DMS 273 treated with DMSO at 0.1 percent for 48 hours (cell line): ENCODE data around the gene TNFRSF1A.

Source experiments
- DNase-seq: peaks from one replicate; lab custom pipeline; 2025; lab: John Stamatoyannopoulos, UW

Gene TNFRSF1A

DNA sequence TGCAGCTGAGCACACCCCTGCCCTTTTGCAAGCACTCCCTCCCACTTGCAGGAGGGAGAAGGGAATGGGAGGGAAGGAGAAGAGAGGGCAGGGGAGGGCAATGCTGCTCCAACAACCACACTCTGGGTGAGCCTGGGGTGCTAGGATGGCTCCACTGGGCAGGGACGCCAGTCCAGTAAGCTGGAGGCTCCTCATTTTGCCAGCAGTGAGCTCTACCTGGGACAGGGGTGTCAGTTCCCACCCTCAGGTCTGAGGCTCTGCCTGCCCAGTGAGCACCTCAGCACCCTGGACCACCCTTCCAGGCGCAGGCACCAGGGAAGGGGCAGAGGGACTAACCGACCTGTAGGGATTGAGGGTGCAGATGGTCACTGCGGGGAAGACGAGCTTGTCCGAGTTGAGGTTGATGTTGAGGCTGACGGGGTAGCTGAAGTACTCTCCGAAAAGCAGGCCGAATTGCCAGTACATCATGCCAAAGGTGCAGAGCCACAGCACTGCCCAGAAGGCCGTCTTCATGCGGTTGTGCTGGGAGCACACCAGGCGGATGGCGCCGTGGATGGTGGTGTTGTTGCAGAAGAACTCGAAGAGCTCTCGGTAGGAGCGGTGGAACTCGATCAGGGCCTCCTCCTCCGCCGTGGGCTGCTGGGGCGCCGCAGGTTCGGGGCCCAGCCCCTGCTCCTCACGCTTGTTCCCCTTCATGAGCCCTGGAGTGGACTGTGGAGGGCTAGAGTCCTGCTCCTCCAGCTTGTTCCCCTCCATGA, 32.3 kb upstream of the TNFRSF1A start:
- DNase-seq: no peak

DNA sequence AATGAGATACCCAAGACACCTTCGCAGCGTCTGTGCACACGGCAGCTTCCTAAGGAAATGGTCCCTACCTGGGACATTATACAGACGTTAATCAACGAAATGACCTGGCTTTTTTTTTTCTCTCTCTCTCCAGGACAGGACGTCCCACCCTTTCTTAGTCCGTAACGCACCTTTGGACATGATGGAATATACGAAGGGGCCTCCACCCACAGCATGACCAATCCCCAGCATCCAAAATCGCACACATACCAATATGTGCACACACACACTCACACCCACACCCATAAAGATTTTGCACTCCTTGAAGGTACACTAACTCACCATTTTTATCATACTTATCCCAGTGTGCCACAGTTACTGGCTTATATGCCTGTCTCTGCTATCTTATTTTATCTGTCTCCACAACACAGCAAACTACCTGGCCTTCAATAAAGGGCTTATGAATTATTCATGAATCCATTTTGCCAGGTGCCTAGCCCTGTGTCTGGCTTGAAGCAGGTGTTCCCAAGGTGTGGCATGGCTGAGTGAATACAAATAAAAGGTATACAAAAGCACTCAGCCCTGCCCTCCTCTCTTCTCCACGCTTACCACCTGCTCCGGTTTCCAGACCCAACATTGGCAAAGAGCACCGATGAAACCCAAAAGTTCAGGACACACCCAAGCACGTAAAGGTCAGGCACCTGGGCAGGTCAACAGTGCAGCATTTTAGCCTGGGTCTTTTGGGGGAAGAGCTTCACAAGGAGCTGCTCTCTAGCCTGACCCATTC, 31.3 kb upstream of the TNFRSF1A start:
- DNase-seq: no peak

DNA sequence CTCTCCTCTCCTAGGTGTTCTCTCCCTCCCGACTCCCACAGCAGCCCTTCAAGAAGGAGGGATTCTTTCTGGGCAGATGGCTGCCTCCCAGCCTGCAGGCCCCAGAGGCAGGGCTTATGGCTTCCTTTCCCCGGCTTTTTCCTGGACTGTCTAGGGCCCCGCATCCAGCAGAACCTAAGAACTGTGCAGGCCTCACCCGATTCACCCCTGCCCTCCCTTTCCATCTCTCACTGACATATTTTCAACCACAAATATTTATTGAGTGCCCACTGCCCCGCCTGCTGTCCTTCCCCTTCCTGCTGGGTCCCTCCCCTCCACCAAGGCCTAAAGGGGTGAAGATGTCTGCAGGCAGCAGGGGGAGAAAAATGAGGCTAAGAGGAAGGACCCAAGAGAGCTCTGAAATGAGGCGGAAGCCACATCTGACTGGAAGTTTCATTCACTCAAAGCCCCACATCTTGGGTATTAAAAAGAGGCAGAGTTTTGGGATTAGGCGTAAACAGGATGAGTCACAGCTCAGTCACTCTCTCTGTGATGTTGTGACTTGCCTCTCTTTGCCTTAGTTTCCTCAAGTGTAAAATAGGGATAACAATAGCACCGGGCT, 30.6 kb upstream of the TNFRSF1A start:
- DNase-seq: no peak

DNA sequence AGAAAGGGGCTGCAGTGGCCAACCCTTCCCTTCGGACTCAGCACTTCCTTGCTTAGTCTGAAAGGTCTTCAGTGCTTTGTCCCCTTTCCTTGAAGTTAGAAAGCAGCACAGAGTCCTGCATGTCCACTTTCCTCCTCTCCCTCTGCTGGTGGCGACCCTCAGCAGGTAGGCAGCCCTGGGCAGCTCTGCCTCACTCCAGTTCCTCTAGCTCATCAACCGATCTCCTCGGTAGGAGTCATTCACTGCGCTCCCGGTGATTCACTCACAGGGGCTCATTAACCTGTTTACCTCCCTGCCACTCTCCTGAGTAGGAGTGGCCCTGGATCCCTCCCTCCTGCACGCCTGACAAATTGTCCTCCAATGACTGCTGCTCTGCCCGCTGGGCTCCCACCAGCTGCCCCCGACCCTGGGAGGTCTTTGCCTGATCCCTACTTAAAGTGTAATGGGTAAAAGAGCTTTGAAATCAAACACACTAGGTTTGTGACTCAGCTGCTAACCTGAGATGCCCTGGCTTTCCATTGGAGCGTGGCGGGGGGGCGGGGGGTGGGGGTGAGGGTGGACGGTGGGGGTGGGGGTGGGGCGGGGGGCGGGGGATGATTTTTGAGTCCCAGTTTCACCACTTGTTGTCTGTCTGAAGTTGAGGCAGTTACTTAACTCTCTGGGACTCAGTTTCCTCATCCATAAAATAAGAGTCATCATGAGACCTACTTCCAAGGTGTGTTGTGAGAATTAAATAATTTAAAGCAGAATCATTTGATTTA, 29.3 kb upstream of the TNFRSF1A start:
- DNase-seq: no peak

DNA sequence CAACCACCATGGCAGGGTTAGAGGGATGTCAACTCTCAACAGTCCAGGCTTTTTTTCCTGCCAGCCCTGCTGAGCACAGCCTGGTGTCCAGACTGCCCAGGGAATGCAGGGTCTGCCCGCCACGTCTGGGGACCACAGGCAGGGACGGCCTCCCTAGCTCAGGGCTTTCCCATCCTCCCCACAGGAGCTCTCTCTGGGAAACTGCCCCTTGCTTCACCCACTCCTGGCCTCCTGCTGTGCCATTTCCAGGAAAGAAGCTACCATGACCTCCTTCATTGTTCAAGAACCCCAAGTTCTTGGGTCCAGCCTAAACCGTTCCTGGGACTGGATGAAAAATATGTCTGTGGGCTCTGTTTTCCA, 28.7 kb upstream of the TNFRSF1A start:
- DNase-seq: no peak

DNA sequence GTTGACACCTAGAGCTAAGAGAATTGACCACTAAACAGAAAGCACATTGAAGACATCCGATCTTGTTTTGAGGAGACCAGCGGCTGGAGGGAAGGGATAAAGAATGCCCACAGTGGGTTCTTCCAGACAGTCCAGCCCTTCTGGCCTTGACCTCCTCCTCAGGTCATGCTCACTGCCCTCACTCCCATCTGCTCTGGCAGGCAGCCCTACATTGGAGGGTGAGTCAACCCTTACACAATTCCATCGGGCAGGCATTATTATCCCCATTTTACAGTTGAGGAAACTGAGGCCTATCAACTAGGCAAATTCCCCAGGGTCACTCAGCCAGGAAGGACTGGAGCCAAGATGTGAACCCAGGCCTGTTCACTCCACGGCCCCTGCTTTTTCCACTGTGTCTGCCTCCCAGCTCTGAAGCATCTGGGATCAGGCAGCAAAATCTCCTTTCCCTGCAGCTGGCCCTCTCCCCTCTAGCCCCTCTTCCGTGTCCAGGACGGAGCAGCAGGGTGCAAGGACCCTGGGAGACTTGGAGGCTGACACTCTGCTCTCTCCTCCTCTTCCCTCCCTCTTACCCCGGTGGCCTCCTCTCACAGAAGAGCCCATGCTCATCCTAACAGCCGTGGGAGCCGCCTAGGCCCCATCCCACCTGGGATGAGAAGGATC, 28.2 kb upstream of the TNFRSF1A start:
- DNase-seq: no peak

DNA sequence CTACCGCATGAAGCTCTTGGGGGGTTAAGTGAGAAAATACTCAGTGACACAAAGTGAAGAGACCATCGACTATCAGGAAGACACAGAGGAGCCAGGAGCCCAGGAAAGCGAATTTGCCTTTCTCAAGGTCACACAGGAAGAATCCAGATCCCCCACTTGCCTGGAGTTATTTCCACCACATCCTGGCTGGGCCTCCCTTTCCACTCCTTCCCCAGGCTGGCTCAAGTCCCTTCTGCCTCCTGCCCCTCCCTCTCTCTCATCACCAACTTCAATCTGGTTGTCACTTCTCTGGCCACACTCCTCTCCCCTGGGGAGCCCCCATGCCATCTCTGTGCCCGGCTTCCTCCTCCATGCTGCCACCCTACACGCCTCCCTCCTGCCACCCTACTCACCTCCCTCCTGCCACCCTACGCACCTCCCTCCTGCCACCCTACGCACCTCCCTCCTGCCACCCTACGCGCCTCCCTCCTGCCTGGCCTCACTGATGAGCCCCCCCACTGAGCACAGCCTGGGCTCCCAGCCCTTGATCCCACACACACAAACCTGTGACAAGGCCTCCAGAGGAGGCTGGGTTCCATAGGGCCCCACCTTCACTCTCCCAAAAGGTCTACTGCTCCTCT, 27.1 kb upstream of the TNFRSF1A start:
- DNase-seq: no peak

DNA sequence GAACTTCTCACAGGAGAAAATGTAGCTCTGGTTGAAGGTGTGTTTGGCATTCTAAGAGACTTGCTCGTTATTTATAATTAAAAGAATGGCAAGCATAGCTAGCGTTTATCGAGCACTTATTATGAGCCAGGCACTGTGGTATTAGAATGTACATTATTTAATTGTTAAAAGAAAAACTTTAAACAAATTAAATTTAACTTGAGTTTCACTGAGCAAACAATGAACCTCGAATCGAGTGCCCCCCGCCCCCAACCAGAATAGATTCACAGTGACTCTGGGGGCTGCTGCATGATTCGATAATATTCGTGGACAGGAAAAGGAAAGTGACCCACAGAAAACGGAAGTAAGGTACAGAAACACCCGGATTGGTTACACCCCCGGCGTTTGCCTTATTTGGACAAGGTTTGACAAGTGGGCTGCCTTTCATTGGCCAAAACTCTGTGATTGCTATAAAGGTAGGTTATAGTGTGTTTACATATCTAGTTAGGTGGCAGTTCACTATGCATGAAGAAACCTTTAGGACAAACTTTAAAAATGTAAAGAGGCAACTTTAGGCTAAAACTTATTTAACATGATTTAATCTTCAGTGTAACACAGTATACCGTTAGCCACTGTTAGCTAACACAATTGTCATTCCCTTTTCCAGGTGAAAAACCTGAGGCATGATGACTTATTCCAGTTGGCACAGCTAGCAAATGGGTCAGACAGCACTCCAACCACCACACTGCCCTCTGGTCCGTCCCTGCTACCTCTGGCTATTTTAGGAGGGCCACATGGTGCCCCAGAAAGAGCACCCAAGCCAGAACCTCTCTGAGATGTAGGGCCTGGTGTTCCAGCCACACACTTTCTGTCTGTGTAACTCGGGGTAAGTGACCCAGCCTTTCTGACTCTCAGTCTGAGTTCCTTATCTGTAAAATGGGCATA, 26.4 kb upstream of the TNFRSF1A start:
- DNase-seq: no peak

DNA sequence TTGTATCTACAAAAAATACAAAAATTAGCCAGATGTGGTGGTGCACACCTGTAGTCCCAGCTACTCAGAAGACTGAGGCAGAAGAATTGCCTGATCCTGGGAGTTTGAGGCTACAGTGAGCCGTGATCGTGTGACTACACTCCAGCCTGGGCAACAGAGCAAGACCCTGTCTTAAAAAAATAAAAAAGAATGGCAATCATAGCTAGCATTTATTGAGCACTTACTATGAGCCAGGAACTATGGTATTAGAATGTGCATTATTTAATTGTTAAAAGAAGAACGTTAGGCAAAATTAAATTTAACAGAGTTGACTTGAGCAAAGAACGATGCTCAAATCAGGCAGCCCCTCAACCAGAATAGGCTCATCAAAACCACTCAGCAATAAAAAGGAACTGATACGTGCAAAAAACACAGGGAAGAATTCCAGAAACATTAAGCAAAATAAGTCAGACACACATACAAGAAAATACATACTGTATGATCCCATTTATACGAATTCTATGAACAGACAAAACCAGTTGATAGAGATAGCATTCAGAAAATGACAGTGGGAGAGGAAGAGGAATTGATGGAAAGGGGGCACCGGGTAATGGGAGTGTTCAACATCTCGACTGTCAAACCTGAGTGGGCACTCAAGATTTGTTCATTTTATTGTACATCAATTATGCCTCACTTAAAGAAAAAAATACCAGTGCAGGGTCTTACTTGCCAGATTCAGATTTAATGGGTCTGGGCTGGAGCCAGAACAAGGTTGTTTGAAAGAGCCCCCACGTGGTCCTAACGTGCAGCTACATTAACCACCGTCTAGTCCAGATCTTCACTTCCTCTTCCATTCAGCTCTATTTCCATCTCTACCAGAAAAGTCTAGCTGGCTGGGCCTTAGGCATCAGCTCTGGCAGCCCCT, 25.4 kb upstream of the TNFRSF1A start:
- no peak for DNase-seq

DNA sequence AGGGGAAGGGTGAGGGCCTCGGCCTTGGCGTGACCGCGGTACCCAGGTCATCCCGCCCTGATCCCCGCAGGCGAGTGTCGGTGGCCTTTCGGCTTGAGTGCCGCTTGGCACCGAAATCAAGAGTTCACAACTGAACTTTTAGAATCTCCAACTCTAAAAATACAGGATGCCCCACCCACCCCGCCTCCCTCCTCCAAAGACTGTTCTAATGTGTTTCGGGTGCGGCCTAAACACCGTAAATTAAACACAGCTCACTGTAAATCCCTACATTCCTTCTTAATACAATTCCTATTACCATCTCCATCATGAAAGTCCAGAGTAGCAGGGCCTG, 22.1 kb upstream of the TNFRSF1A start:
- no peak for DNase-seq

DNA sequence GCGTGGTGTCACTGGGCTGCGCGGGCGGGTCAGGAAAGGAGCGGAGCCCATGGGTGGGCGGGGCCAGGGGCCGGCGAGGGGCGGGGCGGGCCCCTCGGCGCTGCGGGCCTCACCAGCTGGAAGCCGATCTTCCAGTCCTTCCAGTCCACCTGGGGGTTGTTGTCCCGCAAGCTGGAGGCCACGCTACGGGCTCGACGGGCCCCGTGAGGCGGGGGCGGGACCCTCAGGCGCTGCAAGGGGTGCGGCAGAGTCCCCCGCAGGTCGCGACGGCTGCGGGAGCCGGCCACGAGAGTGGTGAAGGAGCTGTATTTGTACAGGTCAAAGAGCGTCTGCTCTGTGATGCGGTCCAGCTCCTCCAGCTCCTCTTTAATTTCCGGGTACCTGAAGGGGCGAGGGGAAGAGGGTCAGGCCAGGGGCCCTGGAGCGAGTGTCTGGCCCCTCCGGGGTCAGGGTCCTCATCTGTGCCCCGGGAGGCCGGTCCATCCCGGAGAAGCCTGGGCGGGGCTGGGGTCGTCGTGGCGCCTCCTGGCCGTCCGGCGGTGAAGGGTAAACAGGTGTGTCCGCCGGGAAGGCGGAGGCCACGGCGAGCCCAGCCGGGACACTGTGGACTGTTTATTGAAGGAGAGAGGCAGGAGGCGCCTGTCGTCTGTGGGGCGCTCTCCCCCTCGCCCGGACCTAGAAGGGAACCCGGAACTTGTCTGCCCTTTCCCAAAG, 21.6 kb upstream of the TNFRSF1A start:
- no peak for DNase-seq

DNA sequence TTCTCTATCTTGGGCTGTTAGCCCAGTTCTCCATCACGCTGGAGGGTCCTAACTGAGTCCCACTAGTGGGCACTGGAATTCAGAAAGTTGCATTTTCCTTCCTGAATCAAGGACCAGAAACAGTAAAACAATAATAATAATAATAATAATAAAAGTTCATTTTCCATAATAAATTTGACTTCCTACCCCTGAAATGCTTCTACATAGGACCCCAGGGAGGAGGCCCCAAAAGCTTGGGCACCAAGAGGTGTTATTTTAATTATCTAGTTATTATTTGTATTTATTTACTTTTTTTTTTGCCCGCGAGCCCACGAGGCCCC, 21.1 kb upstream of the TNFRSF1A start:
- DNase-seq: no peak

DNA sequence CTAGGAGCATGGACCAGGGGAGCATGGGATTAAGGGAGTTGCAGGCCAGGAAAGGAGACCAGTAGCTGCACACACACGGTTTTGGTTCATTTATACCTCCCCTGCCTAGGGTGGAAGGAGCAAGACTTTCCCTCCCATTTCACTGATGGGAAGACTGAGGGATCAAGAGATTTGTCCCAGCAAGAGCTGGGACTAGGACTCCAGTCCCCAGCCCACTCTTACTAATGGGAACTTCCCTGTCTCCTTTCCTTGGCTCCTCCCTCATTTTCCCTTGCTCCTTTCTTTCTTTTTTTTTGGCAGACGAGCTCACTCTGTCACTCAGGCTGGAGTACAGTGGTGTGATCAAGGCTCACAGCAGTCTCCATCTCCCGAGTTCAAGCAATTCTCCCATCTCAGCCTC, 20.5 kb upstream of the TNFRSF1A start:
- no peak for DNase-seq

DNA sequence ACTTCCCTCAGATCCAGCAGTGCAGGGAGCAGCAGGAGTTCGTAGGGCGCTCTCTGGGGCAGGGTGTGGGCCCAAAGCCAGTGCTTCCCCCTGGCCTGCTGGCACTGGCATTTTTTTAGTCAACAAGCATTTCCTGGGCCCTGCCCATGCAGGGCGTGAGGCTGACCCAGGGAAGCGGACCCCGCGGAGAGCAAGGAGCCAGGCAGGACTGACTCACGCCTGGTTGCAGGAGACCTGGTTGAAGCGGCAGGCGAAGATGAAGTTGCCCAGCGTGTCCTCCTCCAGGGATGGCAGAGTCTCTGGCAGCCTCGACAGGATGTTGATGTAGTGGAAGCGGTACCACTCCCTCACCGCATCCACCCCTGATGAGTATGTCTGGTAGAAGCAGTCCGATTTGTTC, 20.0 kb upstream of the TNFRSF1A start:
- DNase-seq: no peak

DNA sequence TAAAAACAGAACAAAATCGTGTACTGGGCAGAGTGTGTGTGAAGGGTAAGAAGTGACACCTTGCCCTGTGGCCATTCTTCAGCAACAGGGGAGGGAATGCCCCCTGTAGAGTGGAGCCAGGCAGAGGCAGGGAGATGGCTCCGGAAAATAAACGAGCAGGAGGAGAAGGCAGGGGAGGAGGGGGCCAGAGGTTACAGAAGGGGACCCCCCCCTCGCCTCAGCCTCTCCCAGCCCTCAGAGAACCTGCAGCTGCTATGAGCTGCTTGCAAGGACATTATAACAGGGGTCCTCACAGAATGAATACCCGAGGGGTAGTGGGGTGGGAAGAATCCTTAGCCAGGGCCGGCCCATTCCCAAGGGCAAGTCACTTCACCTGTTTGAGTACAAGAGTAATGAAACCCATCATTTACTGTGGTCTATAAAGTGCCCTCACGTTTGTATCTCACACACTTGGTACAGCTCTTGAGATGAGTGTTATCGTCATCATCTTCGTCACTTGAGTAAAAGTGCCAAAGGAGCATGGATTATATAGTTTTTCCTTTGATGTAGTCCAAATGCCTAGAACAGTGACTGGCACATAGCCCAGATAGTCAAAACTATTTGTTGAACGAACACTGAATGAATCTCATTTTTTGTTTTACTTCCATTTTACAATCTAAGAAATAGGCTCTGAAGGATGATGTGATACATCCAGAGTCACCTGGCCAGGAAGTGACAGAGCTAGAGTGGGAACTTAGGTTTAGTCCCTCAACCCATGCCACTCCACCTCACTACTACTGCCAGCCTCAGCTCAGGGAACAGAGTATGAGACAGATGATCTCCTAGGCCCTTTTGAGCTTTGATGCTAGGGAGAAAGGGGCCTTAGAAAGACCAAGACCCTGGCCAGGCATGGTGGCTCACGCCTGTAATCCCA, 19.0 kb upstream of the TNFRSF1A start:
- no peak for DNase-seq

DNA sequence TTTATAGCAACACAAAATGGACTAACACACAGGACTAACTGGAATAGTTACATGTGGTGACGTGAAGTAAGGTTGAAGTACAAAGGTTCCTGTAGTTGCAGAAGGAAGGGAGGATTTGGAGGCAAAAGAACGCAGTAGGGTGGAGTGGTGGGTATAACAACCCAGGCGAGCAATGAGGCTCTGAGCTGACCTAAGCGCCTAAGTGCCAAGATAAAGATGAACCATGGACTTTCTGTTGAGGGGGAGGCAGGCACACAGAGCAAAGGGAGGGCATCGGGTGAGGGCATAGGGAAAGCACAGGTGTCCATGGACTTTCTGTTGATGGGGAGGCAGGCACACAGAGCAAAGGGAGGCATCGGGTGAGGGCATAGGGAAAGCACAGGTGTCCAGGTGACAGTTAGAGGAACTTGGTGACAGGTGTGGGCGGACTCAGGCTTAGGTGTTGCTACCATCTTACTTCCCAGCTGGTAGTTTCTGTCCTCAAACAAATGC, 18.2 kb upstream of the TNFRSF1A start:
- no peak for DNase-seq

DNA sequence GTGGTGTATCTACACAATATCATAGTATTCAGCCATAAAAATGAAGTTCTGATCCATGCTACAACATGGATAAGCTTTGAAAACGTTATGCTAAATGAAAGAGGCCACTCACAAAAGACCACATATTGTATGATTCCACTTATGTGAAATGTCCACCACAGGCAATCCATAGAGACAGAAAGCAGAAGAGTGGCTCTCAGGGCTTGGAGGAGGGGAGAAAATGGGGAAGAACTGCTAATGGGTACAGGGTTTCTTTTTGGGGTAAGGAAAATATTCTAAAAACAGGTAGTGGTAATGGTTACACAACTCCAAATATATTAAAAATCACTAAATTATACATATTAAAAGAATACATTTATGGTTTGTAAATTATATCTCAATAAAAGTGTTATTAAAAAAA, 17.0 kb upstream of the TNFRSF1A start:
- DNase-seq: no peak

DNA sequence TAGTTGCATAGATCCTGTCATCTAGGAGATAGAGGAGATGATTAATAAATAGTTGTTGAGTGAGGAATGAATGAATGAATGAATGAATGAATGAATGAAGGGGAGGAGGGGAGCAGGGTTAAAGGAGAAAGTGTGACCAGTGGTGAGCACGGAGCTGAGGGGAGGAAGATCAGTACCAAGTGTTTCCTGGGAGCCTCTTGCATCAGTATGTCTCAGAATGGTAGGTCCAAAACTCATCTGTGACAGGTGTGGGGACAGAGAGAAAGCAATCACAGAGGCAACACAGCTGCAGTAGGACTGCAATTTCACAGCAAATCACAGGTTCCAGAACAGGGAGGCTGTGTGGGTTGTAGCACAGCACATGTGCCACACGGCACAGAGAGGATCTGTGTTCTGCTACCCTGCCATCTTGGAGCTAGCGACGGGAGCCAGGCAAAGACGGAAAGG, 14.5 kb upstream of the TNFRSF1A start:
- no peak for DNase-seq
